ENCODE results near the gene HOXD13.

HOXD13 gene

GRCh38 chr2:176080540-176081375 is 11.8 kb upstream of the HOXD13 start:
- in situ Hi-C loops (cut with HindIII; ENCODE audit: low sequenced_read_pairs), result no loop called here

DNA sequence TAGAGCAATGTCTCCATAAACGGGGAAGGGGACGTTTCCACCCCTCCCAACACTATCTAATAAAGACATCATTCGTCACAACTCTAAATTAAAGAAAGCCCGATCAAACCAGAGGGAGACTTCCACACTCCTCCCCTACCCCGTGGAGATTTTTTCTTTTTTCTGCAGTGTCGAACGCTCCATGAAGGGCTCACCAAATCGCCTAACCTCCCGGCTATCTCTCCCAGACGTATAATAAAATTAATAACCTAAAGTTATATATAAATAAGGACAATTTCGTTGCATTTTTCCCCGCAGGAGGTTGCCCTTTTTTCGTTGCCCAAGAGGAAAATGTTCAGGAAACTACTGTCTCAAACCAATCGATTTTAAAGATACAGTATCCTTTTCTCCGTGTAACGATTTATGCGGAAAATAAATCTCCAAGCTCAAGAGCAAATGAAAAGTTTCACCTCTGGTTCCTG is 11.1 kb upstream of the HOXD13 start:
- in situ Hi-C loops (cut with HindIII; ENCODE audit: low sequenced_read_pairs), result no loop called here

- in situ Hi-C loops (cut with HindIII; ENCODE audit: low sequenced_read_pairs), result no loop called here
These were observed 10.5 kb upstream of the HOXD13 start for GRCh38 chr2:176081837-176082524.

DNA sequence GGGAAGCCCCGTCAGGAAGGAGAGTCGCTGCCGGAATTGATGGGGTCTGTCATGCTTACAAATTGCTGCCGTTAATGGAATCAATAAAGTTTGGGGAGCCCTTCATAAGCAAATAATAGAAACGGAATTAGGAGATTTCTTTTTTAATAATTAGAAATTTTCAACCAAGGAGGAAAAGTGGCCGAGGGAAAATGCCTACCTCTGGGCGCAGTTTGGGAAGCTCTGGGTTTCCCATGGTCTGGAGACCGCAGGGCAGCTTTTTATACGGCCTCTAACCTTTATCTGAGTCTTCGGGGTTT is 10.0 kb upstream of the HOXD13 start:
- in situ Hi-C loops (cut with HindIII; ENCODE audit: low sequenced_read_pairs), result no loop called here

DNA sequence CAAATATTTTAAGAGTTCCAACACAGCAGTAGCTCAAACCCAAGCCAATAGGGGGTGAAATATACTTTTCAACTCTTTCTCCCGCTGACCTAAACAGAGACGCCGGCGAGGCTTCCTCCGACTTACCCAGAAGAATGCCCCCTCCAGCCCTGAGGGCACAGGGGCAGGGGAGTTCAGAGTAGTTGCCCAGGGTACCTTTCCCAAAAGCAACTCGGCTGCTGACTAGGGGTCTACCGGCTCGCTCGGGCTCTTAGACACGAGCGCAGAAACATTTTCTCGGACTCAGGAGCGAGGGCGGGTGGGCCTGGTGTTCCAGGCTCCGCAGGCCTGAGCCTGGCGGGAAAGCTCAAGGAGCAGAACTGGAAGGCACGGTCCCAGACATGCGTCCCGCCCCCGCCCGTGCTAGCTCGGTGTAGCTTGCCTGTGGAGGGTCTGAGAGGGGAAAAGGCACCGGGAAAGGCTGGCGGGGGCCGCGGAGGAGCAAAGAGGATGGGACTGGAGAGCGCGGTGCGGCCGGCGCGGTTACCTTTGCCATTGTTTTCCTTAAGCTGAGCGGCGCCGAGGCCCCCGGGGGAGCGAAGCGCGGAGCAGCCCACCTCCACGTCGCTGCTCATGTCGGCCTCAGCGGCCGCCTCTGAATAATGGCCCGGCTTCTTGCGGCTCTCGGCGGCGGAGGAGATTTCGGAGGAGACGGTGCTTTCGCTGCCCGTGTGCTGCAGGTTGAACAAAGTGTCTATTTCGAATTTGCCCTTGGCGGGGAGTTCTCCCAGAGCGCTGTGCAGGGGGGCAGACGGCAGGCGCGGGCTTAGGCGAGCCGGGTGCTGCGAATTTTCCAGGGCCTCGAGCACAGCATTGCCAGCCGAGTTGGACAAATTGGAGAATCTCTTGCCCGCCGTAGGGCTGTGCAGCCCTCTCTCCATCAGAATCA is 9.4 kb upstream of the HOXD13 start:
- in situ Hi-C loops (cut with HindIII; ENCODE audit: low sequenced_read_pairs), result no loop called here

DNA sequence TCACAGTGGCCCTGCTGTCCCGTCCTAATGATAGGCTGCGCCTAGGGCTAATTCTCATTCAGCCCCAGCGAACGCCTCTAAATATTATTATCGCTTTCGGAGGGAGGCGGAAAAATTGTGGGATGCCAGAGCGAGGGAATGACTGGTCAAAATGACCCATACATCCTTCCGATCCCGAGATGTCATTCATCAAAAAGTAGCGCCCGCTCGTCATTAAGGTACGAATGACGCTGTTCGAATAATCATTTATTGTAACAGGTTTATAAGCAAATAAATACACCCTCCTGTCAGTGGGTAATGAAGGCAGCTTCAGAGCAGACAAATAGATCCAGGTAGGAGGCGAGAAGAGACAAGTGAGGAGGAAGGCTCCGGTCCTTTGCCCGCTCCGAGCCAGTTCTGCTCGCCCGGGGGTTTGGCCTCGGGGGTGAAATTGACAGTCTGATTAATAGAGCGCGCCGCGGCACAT is 8.7 kb upstream of the HOXD13 start, which contains the start of gene EVX2:
Gene EVX2 (minus strand): TSS at position 167 of the 466 bp plus-strand sequence. CDS start 186 bp downstream, outside the sequence.
- in situ Hi-C loops (cut with HindIII; ENCODE audit: low sequenced_read_pairs), result no loop called here

GRCh38 chr2:176084611-176085119 is 7.9 kb upstream of the HOXD13 start:
- in situ Hi-C loops (cut with HindIII; ENCODE audit: low sequenced_read_pairs), result no loop called here

- in situ Hi-C loops (cut with HindIII; ENCODE audit: low sequenced_read_pairs), result no loop called here
These were observed 7.3 kb upstream of the HOXD13 start for GRCh38 chr2:176085120-176085788.

- in situ Hi-C loops (cut with HindIII; ENCODE audit: low sequenced_read_pairs), result no loop called here
These were observed 6.4 kb upstream of the HOXD13 start for GRCh38 chr2:176085861-176086771.

DNA sequence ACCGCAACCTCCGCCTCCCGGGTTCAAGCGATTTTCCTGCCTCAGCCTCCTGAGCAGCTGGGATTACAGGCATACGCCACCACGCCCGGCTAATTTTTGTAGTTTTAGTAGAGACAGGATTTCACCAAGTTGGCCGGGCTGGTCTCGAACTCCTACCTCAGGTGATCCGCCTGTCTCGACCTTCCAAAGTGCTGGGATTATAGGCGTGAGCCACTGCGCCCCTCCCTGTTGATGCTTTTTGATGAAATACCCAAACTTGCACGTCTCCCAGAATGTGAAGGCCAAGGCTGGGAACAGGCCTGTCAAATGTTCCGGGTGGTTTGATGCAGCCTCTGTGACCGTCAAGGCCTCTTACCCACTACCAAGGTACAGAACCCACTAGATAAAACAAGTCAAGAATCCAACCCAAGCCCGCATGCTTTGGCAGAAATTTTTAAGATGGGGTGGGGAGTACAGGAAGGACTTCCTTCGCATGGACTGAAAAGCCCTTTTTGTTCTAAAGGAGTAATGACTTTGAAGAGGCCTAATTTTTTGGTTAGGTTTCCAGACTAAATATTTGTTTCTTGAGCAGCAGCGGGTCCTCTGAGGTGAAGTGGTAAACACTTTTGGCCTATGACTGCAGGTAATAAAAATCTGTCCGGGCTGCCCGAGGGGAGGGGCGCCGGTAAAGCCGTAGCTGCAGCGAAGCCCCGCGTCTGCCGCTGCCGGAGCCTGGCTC is 5.0 kb upstream of the HOXD13 start:
- in situ Hi-C loops (cut with HindIII; ENCODE audit: low sequenced_read_pairs), result no loop called here

DNA sequence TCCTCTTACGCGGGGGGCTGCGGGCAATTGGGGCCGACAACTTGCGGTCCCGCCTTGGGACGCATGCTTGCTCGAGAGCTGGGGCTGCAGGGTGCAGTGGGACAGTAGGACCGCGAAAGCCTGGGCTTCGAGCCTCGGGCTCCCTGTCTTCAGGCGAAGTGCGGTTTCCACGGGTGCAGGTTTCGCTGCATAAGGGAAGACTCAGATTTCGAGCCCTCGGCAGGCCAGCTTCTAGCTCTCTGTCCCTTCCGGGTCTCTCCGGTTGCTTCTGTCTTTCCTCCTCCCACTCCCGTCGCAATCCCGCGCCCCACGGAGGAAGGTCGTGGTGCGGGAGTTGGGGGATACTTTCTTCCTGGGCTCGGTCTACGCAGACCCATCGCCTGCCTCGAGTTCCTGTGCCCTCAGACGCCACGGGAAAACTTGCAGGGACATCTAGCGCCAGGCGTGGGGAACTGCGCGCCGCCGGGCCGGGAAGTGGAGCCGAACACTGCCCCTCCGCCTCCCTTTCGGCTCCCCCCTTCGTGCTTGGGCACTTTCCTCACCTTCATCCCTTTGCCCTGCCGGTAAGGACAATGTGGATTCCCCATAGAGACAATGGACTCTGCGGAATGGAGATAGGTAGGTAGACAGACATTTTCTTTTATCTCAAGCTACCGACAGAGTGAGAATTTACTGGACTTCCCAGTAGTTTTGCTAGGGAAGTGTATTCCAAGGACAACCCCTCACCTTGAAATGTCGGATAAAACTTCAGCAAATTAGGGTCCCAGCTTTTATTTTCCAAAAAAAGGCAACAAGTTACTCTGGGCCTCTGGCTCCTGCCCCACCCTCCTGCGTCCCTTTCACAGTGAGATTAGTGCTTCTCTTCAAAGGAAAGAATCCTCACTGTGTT is 4.2 kb upstream of the HOXD13 start:
- in situ Hi-C loops (cut with HindIII; ENCODE audit: low sequenced_read_pairs), result no loop called here

DNA sequence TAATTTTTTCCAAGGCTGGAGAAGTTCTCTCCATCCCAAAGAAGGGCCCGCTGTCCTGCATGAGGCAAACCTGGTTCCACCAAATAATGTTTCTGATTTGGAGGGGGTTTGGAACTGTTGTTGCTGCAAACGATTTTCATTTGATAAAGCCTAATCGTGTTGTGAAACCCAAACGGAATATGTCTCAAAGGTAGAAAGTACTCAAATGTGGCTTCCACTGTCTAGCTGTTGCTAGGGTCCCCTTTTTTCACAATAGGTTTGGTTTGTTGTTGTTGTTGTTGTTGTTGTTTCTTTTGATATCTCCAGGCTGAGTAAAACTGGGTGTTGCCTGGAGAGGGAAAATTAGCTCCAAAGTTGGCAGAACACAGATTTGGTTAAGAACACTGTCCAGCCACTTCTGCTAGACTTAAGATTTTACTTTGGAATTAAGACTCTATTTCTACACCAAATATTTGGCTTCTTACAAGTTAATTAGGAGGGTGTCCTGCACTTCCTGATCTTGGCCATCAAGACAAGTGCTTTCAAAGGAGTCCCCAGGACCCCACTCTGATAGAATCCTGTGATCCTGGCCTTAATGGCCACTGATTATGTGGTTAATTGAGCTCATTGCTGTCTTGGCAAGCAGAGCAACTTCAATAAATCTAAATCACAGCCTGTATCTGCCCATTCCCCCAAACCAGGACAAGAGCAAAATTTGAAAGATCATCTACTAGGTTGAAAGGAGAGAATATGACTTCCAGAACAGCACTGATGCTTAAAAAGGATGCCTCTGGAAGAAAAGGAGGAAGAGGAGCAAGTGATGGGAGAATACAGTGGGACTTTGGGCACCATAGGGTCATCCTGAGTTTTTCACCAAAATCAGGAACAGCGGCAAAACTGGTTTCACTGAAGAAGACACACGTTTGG is 3.3 kb upstream of the HOXD13 start:
- in situ Hi-C loops (cut with HindIII; ENCODE audit: low sequenced_read_pairs), result no loop called here

GRCh38 chr2:176089843-176090395 is 2.6 kb upstream of the HOXD13 start:
- in situ Hi-C loops (cut with HindIII; ENCODE audit: low sequenced_read_pairs), result loop anchor here (10.0 kb wide), 1 partner anchor 715 kb away; no protein-coding TSS in a partner anchor

- in situ Hi-C loops (cut with HindIII; ENCODE audit: low sequenced_read_pairs), result loop anchor here (10.0 kb wide), 1 partner anchor 716 kb away; no protein-coding TSS in a partner anchor
These were observed 1.7 kb upstream of the HOXD13 start for GRCh38 chr2:176090862-176091261.

DNA sequence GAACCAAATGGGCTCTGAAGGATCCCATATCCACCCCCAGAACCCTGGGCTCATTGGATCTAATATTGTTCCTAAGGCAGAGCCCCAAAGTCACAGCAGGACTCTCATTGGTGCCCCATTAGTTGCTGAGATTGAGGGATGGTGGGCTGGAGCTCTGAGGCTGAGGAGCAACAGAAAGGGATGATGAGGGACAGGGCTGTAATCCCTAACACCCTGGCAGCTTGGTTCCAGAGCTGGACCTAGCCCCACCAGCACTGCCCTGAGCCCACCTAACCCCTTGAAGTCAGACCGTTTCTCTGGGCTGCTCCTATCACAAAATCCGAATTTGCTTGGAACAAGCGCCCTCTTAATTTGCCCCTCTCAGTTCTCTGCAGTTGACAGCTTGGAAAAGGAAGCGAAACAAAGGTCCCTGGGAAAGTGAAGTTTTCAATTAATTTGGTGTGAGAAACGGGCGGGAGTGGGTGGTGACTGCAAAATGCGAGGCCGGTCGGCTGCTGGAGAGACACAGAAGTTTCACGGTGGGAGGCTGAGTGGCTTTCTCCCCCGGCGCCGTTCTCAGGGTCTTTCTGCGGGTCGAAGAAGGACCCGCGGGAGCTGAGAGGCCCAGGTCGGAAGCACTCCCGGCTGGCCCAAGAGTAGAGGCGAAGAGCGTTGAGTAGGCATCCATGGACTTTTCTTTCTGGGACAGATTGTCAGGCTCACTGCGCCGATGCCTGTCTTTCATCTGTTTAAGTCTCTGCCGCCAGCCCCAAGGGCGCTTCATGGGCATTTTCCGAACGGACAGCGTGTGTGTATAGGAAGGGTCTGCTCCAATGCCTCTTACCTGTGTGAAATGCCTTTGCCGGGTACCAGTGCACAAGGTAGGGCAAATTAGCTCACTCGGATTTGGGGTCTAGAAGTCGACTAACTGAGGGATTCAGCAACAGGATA is 927 bp upstream of the HOXD13 start:
- in situ Hi-C loops (cut with HindIII; ENCODE audit: low sequenced_read_pairs), result loop anchor here (10.0 kb wide), 1 partner anchor 717 kb away; no protein-coding TSS in a partner anchor

Data from DLD1 (cell line).